H1 (cell line): ENCODE measurements around the gene DNAH12. TPM values are rescaled to one million over a fixed set of nuclear protein-coding genes. Genes with fewer than 3 reads are reported as not detected.

ENCODE experiments used
- CTCF ChIA-PET: fragments of 300-600 bp; sonication (Branson Sonifier 250); formaldehyde crosslinking; loops from one replicate; lab custom pipeline; 2021; ENCODE audit not compliant: partially characterized antibody; lab: Charles Lee
- POLR2A ChIA-PET: fragments of 300-600 bp; sonication (Branson Sonifier 250); formaldehyde crosslinking; loops from one replicate; lab custom pipeline; 2021; ENCODE audit warnings: inconsistent platforms; ENCODE audit not compliant: partially characterized antibody; lab: Charles Lee
- DNase-seq, 2 experiments: peaks; one replicate each; pipeline versions ENCODE4 v3.0.0 to v3.0.0-alpha.2; 2010 to 2022; ENCODE audit warnings: low spot score in 2 of 2, low read depth in 1 of 2, mixed read lengths in 1 of 2
- FAIRE-seq: peaks from 2 replicates; lab custom pipeline; 2011; peaks lifted over from hg19 to GRCh38; lab: Jason Lieb, UNC
- H2AFZ ChIP-seq: 2 replicates; pipeline ENCODE4 v1.8.1; 2012; ENCODE audit warnings: low read length, inconsistent platforms
- H2AK5ac ChIP-seq: 2 replicates; pipeline ENCODE4 v1.6.1; 2013; ENCODE audit warnings: low read depth, low read length
- H2BK120ac ChIP-seq: replicated peaks from 2 replicates; pipeline ENCODE3; 2013; ENCODE audit warnings: low read depth, low read length, inconsistent platforms
- H2BK12ac ChIP-seq: 2 replicates; pipeline ENCODE4 v1.6.1; 2013; ENCODE audit warnings: low read depth, low read length
- H2BK15ac ChIP-seq: 2 replicates; pipeline ENCODE4 v1.6.1; 2013; ENCODE audit warnings: low read length
- H2BK20ac ChIP-seq: 2 replicates; pipeline ENCODE4 v1.6.1; 2013; ENCODE audit warnings: low read length
- H2BK5ac ChIP-seq: 2 replicates; pipeline ENCODE4 v1.6.1; 2013; ENCODE audit warnings: low read depth, low read length
- H3K14ac ChIP-seq: 2 replicates; pipeline ENCODE4 v1.6.1; 2013; ENCODE audit warnings: inconsistent platforms; ENCODE audit not compliant: insufficient read length
- H3K18ac ChIP-seq: 2 replicates; pipeline ENCODE4 v1.6.1; 2013; ENCODE audit warnings: low read length; ENCODE audit errors: extremely low read depth
- H3K23ac ChIP-seq: 2 replicates; pipeline ENCODE4 v1.6.1; 2013; ENCODE audit warnings: inconsistent platforms; ENCODE audit not compliant: insufficient read length
- H3K23me2 ChIP-seq: 2 replicates; pipeline ENCODE4 v1.6.1; 2013; ENCODE audit warnings: low read depth, low read length
- H3K27ac ChIP-seq: 2 replicates; pipeline ENCODE4 v1.6.1; 2011; ENCODE audit warnings: low read depth, low read length, inconsistent platforms
- H3K27me3 ChIP-seq, 4 experiments: replicated peaks in 1 of 4; 1 replicate in 1 of 4; 2 replicates in 3 of 4; pipeline versions ENCODE4 v1.6.1 to v1.8.1; 2011 to 2013; ENCODE audit warnings: low read length in 3 of 4, mild to moderate bottlenecking in 3 of 4, inconsistent platforms in 2 of 4, mixed read lengths in 2 of 4, moderate library complexity in 1 of 4; ENCODE audit not compliant: control insufficient read depth in 3 of 4, insufficient read depth in 3 of 4; ENCODE audit errors: extremely low read depth in 1 of 4
- H3K36me3 ChIP-seq, 4 experiments: 2 replicates each; pipeline versions ENCODE4 v1.6.1 to v1.8.1; 2011 to 2013; ENCODE audit warnings: mild to moderate bottlenecking in 4 of 4, low read length in 3 of 4, moderate library complexity in 2 of 4, control low read depth in 1 of 4, inconsistent platforms in 1 of 4; ENCODE audit not compliant: insufficient read depth in 4 of 4, control insufficient read depth in 2 of 4
- H3K4ac ChIP-seq: replicated peaks from 2 replicates; pipeline ENCODE3; 2013; ENCODE audit warnings: low read length, low read depth, mixed read lengths, inconsistent platforms; ENCODE audit not compliant: insufficient read length
- H3K4me1 ChIP-seq, 4 experiments: replicated peaks in 1 of 4; 1 replicate in 1 of 4; 2 replicates in 3 of 4; pipeline versions ENCODE4 v1.6.1 to v1.8.1; 2011 to 2013; ENCODE audit warnings: low read length in 3 of 4, inconsistent platforms in 2 of 4, mixed read lengths in 1 of 4; ENCODE audit not compliant: insufficient read depth in 4 of 4, control insufficient read depth in 3 of 4
- H3K4me2 ChIP-seq, 2 experiments: 2 replicates each; pipeline versions ENCODE4 v1.6.1 to v1.8.1; 2011 to 2013; ENCODE audit warnings: low read depth in 2 of 2, low read length in 2 of 2, control low read depth in 1 of 2, inconsistent platforms in 1 of 2, mild to moderate bottlenecking in 1 of 2; ENCODE audit not compliant: insufficient read depth in 1 of 2
- H3K4me3 ChIP-seq, 4 experiments: fragments of 200-600, 300-600 bp in 1 of 4; sonication (generic), shearing (Covaris generic), sonication (Bioruptor Twin) in 1 of 4; 2 replicates each; pipeline versions ENCODE4 v1.5.1 to v1.8.1; 2011 to 2016; ENCODE audit warnings: low read length in 4 of 4, low read depth in 3 of 4, control low read depth in 2 of 4, inconsistent platforms in 2 of 4, mild to moderate bottlenecking in 2 of 4, mixed read lengths in 1 of 4, moderate library complexity in 1 of 4; ENCODE audit not compliant: insufficient read depth in 2 of 4; ENCODE audit errors: extremely low read depth in 1 of 4
- H3K56ac ChIP-seq: replicated peaks from 2 replicates; pipeline ENCODE3; 2013; ENCODE audit warnings: low read depth, mild to moderate bottlenecking, mixed read lengths, low read length, inconsistent platforms; ENCODE audit not compliant: insufficient read length
- H3K79me1 ChIP-seq: 2 replicates; pipeline ENCODE4 v1.6.1; 2013; ENCODE audit warnings: low read depth, low read length, control low read depth
- H3K79me2 ChIP-seq, 2 experiments: 2 replicates each; pipeline versions ENCODE4 v1.6.1 to v1.8.1; 2012 to 2013; ENCODE audit warnings: low read length in 2 of 2, mild to moderate bottlenecking in 2 of 2, inconsistent platforms in 1 of 2; ENCODE audit not compliant: insufficient read depth in 2 of 2, control insufficient read depth in 1 of 2
- H3K9ac ChIP-seq, 4 experiments: replicated peaks in 1 of 4; 1 replicate in 1 of 4; 2 replicates in 3 of 4; pipeline versions ENCODE4 v1.6.1 to v1.8.1; 2011 to 2013; ENCODE audit warnings: low read depth in 3 of 4, low read length in 3 of 4, control low read depth in 2 of 4, mild to moderate bottlenecking in 2 of 4, moderate library complexity in 2 of 4, inconsistent platforms in 1 of 4; ENCODE audit errors: extremely low read depth in 1 of 4
- H3K9me3 ChIP-seq, 2 experiments: 2 replicates each; pipeline versions ENCODE4 v1.6.1 to v1.8.1; 2012 to 2013; ENCODE audit warnings: mild to moderate bottlenecking in 2 of 2, moderate library complexity in 2 of 2, control low read depth in 1 of 2, inconsistent platforms in 1 of 2, low read depth in 1 of 2, low read length in 1 of 2, mixed read lengths in 1 of 2; ENCODE audit not compliant: insufficient read depth in 2 of 2
- H4K20me1 ChIP-seq, 2 experiments: replicated peaks in 1 of 2; 2 replicates each; pipeline versions ENCODE3 to v1.8.1; 2011 to 2013; ENCODE audit warnings: inconsistent platforms in 2 of 2, low read length in 2 of 2, mild to moderate bottlenecking in 1 of 2; ENCODE audit not compliant: insufficient read depth in 2 of 2, control insufficient read depth in 1 of 2
- H4K5ac ChIP-seq: 2 replicates; pipeline ENCODE4 v1.6.1; 2013; ENCODE audit warnings: low read length, low read depth, mixed read lengths, inconsistent platforms; ENCODE audit not compliant: insufficient read length
- H4K8ac ChIP-seq: 2 replicates; pipeline ENCODE4 v1.8.0; 2013; ENCODE audit warnings: mild to moderate bottlenecking, moderate library complexity, low read length, inconsistent platforms; ENCODE audit not compliant: insufficient read depth; ENCODE audit errors: extremely low read depth
- H4K91ac ChIP-seq: replicated peaks from 2 replicates; pipeline ENCODE3; 2013; ENCODE audit warnings: low read length, mixed read lengths, inconsistent platforms; ENCODE audit not compliant: insufficient read length
- ATF3 ChIP-seq: IDR thresholded peaks from 2 replicates; pipeline ENCODE4 v1.6.1; 2011; ENCODE audit warnings: low read depth, mild to moderate bottlenecking, low read length; ENCODE audit not compliant: insufficient read depth
- CTCF ChIP-seq, 3 experiments: IDR thresholded peaks; 1 replicate in 2 of 3; 2 replicates in 1 of 3; pipeline versions ENCODE4 v1.5.1 to v1.6.1; 2011; ENCODE audit warnings: low read length in 3 of 3, mild to moderate bottlenecking in 3 of 3, inconsistent platforms in 2 of 3, low read depth in 1 of 3, moderate library complexity in 1 of 3; ENCODE audit not compliant: insufficient read depth in 1 of 3; ENCODE audit errors: control extremely low read depth in 1 of 3
- E2F6 ChIP-seq: IDR thresholded peaks from 2 replicates; pipeline ENCODE4 v1.6.1; 2012; ENCODE audit warnings: inconsistent platforms
- EP300 ChIP-seq, 2 experiments: IDR thresholded peaks; 1 replicate in 1 of 2; 2 replicates in 1 of 2; pipeline ENCODE4 v1.6.1; 2011 to 2012; ENCODE audit warnings: low read depth in 2 of 2, low read length in 2 of 2, mild to moderate bottlenecking in 2 of 2, borderline replicate concordance in 1 of 2, inconsistent platforms in 1 of 2, moderate library complexity in 1 of 2
- POU5F1 ChIP-seq: IDR thresholded peaks from 2 replicates; pipeline ENCODE4 v1.6.1; 2011; ENCODE audit warnings: low read depth, mild to moderate bottlenecking, low read length, moderate library complexity
- SIN3A ChIP-seq, 2 experiments: IDR thresholded peaks in 1 of 2; conservative IDR thresholded peaks in 1 of 2; 2 replicates each; pipeline ENCODE4 v1.6.1; 2011 to 2012; ENCODE audit warnings: low read length in 2 of 2, improper control_type of control experiment in 1 of 2, low read depth in 1 of 2, mild to moderate bottlenecking in 1 of 2
- SIRT6 ChIP-seq: IDR thresholded peaks from one replicate; pipeline ENCODE4 v1.7.1; 2012; ENCODE audit warnings: low read length, inconsistent platforms
- TEAD4 ChIP-seq: IDR thresholded peaks from 2 replicates; pipeline ENCODE4 v1.6.1; 2012; ENCODE audit warnings: low read depth, low read length, inconsistent platforms, mixed read lengths
- WGBS, 2 experiments: shearing (Covaris generic) in 1 of 2; methylation state at CpG; one replicate each; pipeline versions ENCODE4 v1.1.6 to v1.1.7; 2013 to 2015; ENCODE audit warnings: low lambda C conversion rate in 2 of 2, mixed read lengths in 2 of 2, inconsistent platforms in 1 of 2, low coverage in 1 of 2, missing lambda C conversion rate in 1 of 2; ENCODE audit not compliant: insufficient replicate concordance in 2 of 2, insufficient coverage in 1 of 2, insufficient read length in 1 of 2; ENCODE audit errors: extremely low coverage in 1 of 2, missing lambda C conversion rate in 1 of 2; 5-methylcytosine and 5-hydroxymethylcytosine counted together
- polyA plus RNA-seq, 7 experiments: library from polyadenylated mRNA; depleted of rRNA in 3 of 7; stranded (reverse) in 5 of 7; unstranded in 2 of 7; fragments of >200 nt in 5 of 7; fragments of 200-250 nt in 2 of 7; gene quantifications; 1 replicate in 5 of 7; 2 replicates in 1 of 7; 4 replicates in 1 of 7; pipeline versions ENCODE4 v1.2.1 to v1.2.3, GENCODE V29; 2011 to 2013; ENCODE audit warnings: missing spikeins in 2 of 7, mixed read lengths in 2 of 7
- total RNA-seq: library from RNA; stranded (reverse); fragmentation: NEBNext Ultra II Directional; extraction: Animal tissue kit (Norgen Biotek cat#: 25700); gene quantifications from 2 replicates; pipeline ENCODE4 v1.2.1, GENCODE V29; 2021

DNAH12 gene
- total and polyA plus RNA-seq, 2 of the 8 experiments (the other 6 are each of a cell fraction or from before 2014, with no cell fraction given): not detected

GRCh38 chr3:57545636-57546268, 1.6 kb upstream of the DNAH12 start:
- Histone ChIP-seq H3K56ac (no peak overlapping the region), H4K8ac (no peak overlapping the region), H4K5ac (no peak overlapping the region), H3K79me2 (no peaks in the 10 kb centered on the region), H2BK12ac (no peak overlapping the region), H3K4me3 (no peak overlapping the region), H2BK120ac (no peak overlapping the region), H3K23ac (no peak overlapping the region), H3K23me2 (no peaks in the 10 kb centered on the region), H3K27me3 (no peaks in the 10 kb centered on the region), H3K4me1 (peaks cover 0 to 3% (median 1%) of the 10 kb centered on the region in 4 experiments; a peak in 1 of 7 replicates), H2BK20ac (no peak overlapping the region), H3K36me3 (no peaks in the 10 kb centered on the region), H3K79me1 (no peaks in the 10 kb centered on the region), H2AK5ac (no peak overlapping the region), H3K9ac (no peak overlapping the region), H2AFZ (no peak overlapping the region), H3K4ac (no peak overlapping the region), H3K4me2 (no peak overlapping the region), H4K20me1 (no peaks in the 10 kb centered on the region), H3K14ac (no peak overlapping the region), H2BK15ac (no peak overlapping the region), H3K18ac (no peak overlapping the region), H3K9me3 (no peaks in the 10 kb centered on the region), H4K91ac (no peak overlapping the region), H2BK5ac (no peak overlapping the region), H3K27ac (no peak overlapping the region; the same call in 1 of the 2 replicates)
- 83% methylated on average over 7 of the region's 7 CpGs; no CpG with 5 or more reads in 1 of the 2 experiments for WGBS, 2 experiments
- FAIRE-seq: no peak
- ChIA-PET POLR2A (interaction anchor here (2.2 kb wide), 1 partner anchor 11 kb away, joined by 10 read pairs; the partner anchor contains the start of gene PDE12), CTCF (interaction anchor here (0.8 kb wide), 1 partner anchor 43 kb away, joined by 4 read pairs; no protein-coding TSS in a partner anchor)
- DNase-seq: no peak
- TF ChIP-seq ATF3 (no peak), EP300 (IDR thresholded peaks at IDR 0.05; ENCODE audit: borderline replicate concordance in 1 of 2, low read depth in 2 of 2, low read length in 2 of 2) (no peak), SIN3A (conservative IDR thresholded peaks at IDR 0.05 in 1 of 2, IDR thresholded peaks at IDR 0.05 in 1 of 2; ENCODE audit: low read depth in 1 of 2, low read length in 2 of 2) (no peak), CTCF (IDR thresholded peaks at IDR 0.05; ENCODE audit: control extremely low read depth in 1 of 3, insufficient read depth in 1 of 3, low read depth in 1 of 3, low read length in 3 of 3) (no peak), E2F6 (no peak), TEAD4 (no peak), POU5F1 (no peak), SIRT6 (no peak)
